ENCODE results near the gene CSNK1D.

Gene CSNK1D

GRCh38 chr17:82227629-82228277 is 45.7 kb downstream of the CSNK1D start:
- TF ChIP-seq CTCF (IDR thresholded peaks at IDR 0.05; ENCODE audit: low read depth, low read length): no peak
- no peak for DNase-seq (ENCODE audit: extremely low read depth, low read depth)

- no peak for DNase-seq (ENCODE audit: extremely low read depth, low read depth)
- no peak for TF ChIP-seq CTCF (IDR thresholded peaks at IDR 0.05; ENCODE audit: low read depth, low read length)
These were observed 46.5 kb downstream of the CSNK1D start for GRCh38 chr17:82226809-82227628.

GRCh38 chr17:82226146-82226808 is 47.2 kb downstream of the CSNK1D start:
- DNase-seq (ENCODE audit: extremely low read depth, low read depth): no peak
- no peak for TF ChIP-seq CTCF (IDR thresholded peaks at IDR 0.05; ENCODE audit: low read depth, low read length)

GRCh38 chr17:82225368-82226029 is 48.0 kb downstream of the CSNK1D start:
- no peak for TF ChIP-seq CTCF (IDR thresholded peaks at IDR 0.05; ENCODE audit: low read depth, low read length)
- DNase-seq (ENCODE audit: extremely low read depth, low read depth): no peak

GRCh38 chr17:82224666-82225065 is 48.8 kb downstream of the CSNK1D start:
- DNase-seq (ENCODE audit: extremely low read depth, low read depth): no peak
- no peak for TF ChIP-seq CTCF (IDR thresholded peaks at IDR 0.05; ENCODE audit: low read depth, low read length)

- no peak for DNase-seq (ENCODE audit: extremely low read depth, low read depth)
- TF ChIP-seq CTCF (IDR thresholded peaks at IDR 0.05; ENCODE audit: low read depth, low read length): no peak
These were observed 50.0 kb downstream of the CSNK1D start for GRCh38 chr17:82223517-82223916.
